ENCODE results near the gene TPD52L1.

Gene TPD52L1

DNA sequence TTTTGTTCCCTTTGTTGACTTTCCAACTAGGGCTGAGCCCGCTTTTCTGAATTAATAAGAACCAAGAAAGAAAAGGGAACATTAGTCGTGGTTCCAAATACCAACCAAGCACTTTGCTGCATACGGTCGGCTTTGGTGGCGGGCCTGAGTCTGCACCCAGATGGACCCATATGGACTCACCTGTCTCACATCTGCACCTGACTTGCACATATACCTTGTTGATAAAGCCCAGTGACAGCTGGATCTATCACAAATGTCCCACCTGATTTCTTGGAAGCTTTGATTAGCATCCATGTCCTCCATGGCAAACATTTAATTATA lies 39.0 kb downstream of the TPD52L1 start:
- in situ Hi-C loops (cut with HindIII; ENCODE audit: low pct_unique_long_range_greater_than_20kb, low sequenced_read_pairs), result no loop called here
- TF ChIP-seq JUND (IDR thresholded peaks at IDR 0.05; ENCODE audit: low read depth), result no peak
- no peak for DNase-seq (ENCODE audit: low read depth in 1 of 2, low spot score in 1 of 2)

DNA sequence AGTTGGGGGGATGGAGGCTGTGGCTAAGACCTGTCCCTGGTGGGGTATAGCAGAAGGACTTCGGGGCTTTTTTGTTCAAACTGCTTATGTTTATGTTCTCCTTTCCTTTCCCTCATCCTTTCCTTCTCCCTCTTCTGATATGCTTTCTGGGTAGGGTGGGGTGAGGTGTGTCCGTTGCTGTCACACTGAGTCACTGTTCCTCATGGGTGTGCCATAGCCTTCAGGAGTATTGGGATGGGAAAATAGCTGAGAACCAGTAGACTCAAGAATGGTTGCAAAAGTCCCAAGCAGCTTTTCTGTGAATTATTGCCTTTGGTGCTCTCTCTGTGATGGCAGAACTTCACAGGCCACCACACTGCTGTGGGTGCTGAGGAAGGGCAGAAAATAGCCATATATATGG lies 39.6 kb downstream of the TPD52L1 start:
- no peak for DNase-seq (ENCODE audit: low read depth in 1 of 2, low spot score in 1 of 2)
- TF ChIP-seq JUND (IDR thresholded peaks at IDR 0.05; ENCODE audit: low read depth), result no peak
- in situ Hi-C loops (cut with HindIII; ENCODE audit: low pct_unique_long_range_greater_than_20kb, low sequenced_read_pairs), result no loop called here

DNA sequence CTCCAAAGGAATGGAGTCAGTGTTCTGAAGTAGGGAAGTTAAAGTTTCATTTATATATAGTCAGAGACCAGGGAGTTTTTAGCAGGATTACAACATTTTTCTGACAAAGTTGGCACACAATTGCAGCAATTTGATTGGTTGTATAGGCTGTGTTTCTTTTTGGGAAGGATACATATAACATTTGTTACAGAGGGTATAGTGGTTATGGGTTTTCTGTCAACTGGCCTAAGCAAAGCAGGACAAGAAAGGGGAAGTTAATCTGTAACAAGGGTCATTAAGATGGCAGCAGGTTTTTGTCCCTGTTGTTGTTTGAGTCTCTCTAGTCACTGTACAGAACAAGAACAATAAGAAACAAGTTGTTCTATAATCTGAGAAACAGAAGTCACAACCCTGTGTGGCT lies 41.4 kb downstream of the TPD52L1 start:
- DNase-seq (ENCODE audit: low read depth in 1 of 2, low spot score in 1 of 2), result no peak
- in situ Hi-C loops (cut with HindIII; ENCODE audit: low pct_unique_long_range_greater_than_20kb, low sequenced_read_pairs), result no loop called here
- no peak for TF ChIP-seq JUND (IDR thresholded peaks at IDR 0.05; ENCODE audit: low read depth)

DNA sequence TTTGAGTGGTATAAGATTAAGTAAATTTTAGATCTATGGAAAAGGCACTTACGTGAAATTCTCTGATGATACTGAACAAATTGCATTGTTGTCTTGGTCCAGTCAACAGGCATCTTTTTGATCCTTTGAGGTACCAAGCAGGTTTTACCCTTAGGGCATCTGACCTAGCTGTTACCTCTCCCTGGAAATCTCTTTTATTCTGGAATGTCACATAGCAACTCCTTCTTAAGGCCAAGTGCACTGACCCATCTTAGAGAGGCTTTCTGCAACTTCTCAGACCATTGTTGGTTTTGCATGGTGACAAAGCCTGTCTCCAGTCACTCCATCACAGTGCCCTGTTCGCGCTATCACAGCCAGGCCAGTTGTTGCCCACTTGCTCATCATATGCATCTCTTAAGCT lies 42.0 kb downstream of the TPD52L1 start:
- no peak for TF ChIP-seq JUND (IDR thresholded peaks at IDR 0.05; ENCODE audit: low read depth)
- in situ Hi-C loops (cut with HindIII; ENCODE audit: low pct_unique_long_range_greater_than_20kb, low sequenced_read_pairs), result no loop called here
- peak in 1 of 2 experiments; percentile 34 for DNase-seq (ENCODE audit: low read depth in 1 of 2, low spot score in 1 of 2)

DNA sequence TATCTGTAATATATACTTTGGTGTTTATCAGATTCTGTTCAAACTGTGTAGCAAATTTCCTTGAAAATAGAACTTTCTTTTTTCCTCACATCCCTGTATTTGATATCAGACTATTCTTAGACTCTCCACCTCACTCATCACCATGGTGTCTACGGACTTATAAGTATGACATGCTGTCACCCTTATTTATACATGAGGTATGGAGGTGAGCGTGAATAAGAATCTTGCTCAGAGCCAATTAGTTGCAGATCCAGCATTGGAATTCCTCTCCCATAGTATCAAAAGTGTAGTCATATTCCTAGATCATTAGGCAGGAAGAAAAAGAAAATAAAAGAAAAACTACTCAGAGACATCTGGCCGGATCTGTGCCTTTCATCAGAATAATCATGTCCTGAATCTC lies 43.0 kb downstream of the TPD52L1 start:
- no peak for TF ChIP-seq JUND (IDR thresholded peaks at IDR 0.05; ENCODE audit: low read depth)
- in situ Hi-C loops (cut with HindIII; ENCODE audit: low pct_unique_long_range_greater_than_20kb, low sequenced_read_pairs), result no loop called here
- DNase-seq (ENCODE audit: low read depth in 1 of 2, low spot score in 1 of 2), result no peak

DNA sequence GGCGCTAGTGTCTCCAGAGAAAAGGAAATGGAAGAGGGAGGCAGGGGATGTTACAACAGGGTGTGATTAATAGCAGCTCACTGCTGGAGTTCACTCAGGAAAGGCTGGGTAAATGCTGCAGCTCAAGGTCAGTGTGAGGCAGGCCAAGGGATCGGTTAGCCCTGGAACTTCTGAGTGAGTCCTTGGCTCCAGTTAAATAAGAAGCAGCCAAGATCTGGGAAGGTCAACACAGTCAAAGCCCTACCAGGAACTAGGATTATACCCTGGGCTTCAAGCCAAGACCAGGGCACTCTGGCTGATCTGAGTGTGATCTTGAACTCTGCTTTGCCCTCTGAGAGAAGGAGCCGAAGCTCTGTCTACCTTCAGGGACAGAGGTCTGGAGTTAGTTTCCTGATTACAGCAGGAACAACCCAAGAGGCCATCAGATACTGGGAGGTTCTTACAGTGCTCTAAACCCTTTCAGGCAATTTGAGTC lies 44.3 kb downstream of the TPD52L1 start:
- peak in 1 of 2 experiments; percentile 73 for DNase-seq (ENCODE audit: low read depth in 1 of 2, low spot score in 1 of 2)
- TF ChIP-seq JUND (IDR thresholded peaks at IDR 0.05; ENCODE audit: low read depth), result no peak
- in situ Hi-C loops (cut with HindIII; ENCODE audit: low pct_unique_long_range_greater_than_20kb, low sequenced_read_pairs), result no loop called here

DNA sequence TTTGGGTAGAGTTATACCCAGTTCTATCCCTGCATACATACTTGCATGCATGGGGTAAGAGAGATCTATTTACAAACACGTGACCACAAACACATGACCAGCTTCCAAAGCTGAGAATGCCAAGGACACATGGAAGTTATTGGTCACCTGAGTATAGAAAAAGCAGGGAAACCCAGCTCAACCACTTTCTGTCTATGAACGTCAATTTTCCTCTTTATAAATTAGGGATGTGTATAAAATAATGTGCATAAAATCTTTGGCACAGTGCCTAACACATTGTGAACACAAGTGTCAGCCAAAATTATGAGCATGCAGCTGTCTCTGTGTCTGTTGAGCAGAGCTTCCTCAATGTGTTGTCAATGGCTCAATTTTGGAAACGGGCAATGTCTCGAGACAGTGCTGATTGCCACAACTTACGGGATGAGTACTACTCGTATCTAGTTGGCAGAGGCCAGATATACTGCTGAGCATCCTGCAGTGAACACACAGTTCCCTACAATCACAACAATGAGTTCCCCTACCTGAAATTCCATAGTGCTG lies 44.9 kb downstream of the TPD52L1 start:
- no peak for DNase-seq (ENCODE audit: low read depth in 1 of 2, low spot score in 1 of 2)
- in situ Hi-C loops (cut with HindIII; ENCODE audit: low pct_unique_long_range_greater_than_20kb, low sequenced_read_pairs), result no loop called here
- TF ChIP-seq JUND (IDR thresholded peaks at IDR 0.05; ENCODE audit: low read depth), result no peak

DNA sequence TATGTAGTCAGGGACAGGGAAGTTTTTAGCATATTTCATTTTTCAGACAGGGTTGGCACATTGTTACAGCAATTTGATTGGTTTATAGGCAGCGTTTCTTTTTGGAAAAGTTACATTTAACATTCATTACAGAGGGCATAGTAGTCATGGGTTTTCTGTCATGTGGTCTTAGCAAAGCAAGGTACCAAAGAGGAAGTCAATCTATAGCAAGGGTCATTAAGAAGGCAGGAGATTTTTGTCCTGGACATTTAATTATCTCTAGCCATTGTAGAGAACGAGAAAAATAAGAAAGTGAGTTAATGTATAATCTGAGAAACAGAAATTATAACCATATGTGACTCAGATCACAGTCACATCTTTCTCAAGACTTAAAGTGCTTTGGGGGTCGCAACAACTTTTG lies 47.4 kb downstream of the TPD52L1 start:
- DNase-seq (ENCODE audit: low read depth in 1 of 2, low spot score in 1 of 2), result no peak
- in situ Hi-C loops (cut with HindIII; ENCODE audit: low pct_unique_long_range_greater_than_20kb, low sequenced_read_pairs), result no loop called here
- no peak for TF ChIP-seq JUND (IDR thresholded peaks at IDR 0.05; ENCODE audit: low read depth)

DNA sequence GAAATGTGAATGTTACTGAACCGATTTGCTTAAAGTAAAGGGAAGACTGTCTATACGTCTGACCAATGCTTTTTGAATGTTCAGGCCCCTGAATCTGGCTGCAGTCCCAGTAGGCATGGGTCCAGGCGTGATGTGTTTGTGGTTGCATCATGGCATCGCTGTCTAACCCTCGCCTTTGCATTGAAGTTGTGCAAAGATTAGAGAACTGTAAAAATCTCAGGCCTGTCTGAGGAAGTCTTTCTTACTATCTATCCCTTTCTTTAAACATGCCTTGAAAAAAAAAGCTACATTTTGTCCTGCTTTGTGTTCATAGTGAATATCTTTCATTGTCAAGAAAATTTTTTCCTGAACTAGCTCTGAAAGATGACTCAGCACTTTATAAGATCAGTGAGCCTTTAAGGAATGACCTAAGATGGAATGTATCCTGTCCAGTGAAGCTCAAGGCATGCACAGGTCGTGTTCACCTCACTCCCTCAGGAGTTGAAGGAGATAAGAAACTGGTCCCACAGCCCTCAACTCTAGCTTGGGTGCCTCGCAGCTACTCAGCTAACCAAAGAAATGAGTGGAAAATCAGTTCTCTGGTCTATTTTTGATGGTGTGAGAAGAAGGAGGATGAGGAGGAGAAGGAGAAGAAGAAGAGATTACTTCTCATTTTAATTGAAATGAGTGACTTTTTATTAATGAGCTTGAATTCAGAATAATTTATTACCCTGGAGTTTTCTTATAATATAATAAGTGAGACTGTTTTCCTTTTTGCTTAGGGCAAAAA lies 48.6 kb downstream of the TPD52L1 start:
- DNase-seq (ENCODE audit: low read depth in 1 of 2, low spot score in 1 of 2), result peak in 1 of 2 experiments; percentile 91
- TF ChIP-seq JUND (IDR thresholded peaks at IDR 0.05; ENCODE audit: low read depth), result peak; percentile 73; the same call in 1 of the 2 replicates
- in situ Hi-C loops (cut with HindIII; ENCODE audit: low pct_unique_long_range_greater_than_20kb, low sequenced_read_pairs), result no loop called here

DNA sequence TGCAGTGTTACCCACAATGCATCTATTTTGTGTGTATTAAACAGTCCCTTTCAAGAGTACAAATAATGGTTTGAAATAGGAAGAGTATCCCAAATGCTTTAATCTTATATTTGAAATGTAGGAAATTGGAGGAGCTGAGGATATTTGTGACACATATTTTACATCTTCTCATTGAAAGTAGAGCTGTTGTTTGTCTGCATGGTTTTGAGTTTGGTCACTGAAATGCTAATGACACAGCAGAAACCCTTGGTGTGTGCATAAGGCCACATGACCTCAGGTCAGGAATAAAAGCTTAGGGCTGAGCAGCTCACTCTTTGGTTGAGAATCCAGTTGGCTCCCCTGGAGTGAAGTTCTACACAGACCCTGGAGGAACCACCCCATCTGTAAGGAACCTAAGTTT lies 49.8 kb downstream of the TPD52L1 start:
- TF ChIP-seq JUND (IDR thresholded peaks at IDR 0.05; ENCODE audit: low read depth), result no peak
- in situ Hi-C loops (cut with HindIII; ENCODE audit: low pct_unique_long_range_greater_than_20kb, low sequenced_read_pairs), result no loop called here
- peak in 1 of 2 experiments; percentile 70 for DNase-seq (ENCODE audit: low read depth in 1 of 2, low spot score in 1 of 2)

DNA sequence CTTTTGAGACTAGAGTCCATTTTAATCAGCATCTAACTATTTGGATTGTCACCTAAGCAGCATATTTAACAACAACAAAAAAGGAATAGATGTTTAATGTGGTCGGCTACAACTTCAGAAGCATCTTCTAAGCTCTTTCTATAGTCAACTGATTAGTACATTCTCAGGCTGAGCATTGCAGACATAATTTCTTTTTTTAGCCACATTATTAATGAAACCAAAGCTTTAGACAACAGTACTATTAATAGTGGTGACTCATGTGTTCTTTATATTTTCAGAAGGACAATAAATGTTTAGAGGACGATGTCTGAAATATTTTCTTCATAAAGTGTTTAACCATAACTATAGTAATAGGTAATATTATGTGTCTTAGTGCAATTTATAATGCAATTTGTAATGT lies 52.4 kb downstream of the TPD52L1 start:
- no peak for DNase-seq (ENCODE audit: low read depth in 1 of 2, low spot score in 1 of 2)
- in situ Hi-C loops (cut with HindIII; ENCODE audit: low pct_unique_long_range_greater_than_20kb, low sequenced_read_pairs), result no loop called here
- TF ChIP-seq JUND (IDR thresholded peaks at IDR 0.05; ENCODE audit: low read depth), result no peak

DNA sequence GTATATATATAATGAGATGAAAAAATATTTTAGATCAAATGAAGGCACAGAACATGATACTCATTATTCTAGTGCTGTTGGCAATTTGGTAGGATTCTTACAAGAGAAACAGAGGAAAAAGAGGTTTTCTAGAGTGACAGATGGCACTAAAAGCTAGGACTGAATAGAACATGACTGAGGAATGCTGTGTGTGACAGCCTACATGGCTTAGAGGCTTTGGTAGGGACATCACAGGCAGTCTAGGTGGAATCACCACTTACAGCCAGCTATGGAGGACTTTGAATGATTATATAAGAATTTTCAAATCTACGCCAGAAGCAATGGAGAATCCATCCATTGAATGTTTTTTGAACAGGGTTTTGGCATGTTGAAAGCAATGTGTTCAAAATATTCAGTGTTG lies 52.8 kb downstream of the TPD52L1 start:
- TF ChIP-seq JUND (IDR thresholded peaks at IDR 0.05; ENCODE audit: low read depth), result no peak
- no peak for DNase-seq (ENCODE audit: low read depth in 1 of 2, low spot score in 1 of 2)
- in situ Hi-C loops (cut with HindIII; ENCODE audit: low pct_unique_long_range_greater_than_20kb, low sequenced_read_pairs), result no loop called here

DNA sequence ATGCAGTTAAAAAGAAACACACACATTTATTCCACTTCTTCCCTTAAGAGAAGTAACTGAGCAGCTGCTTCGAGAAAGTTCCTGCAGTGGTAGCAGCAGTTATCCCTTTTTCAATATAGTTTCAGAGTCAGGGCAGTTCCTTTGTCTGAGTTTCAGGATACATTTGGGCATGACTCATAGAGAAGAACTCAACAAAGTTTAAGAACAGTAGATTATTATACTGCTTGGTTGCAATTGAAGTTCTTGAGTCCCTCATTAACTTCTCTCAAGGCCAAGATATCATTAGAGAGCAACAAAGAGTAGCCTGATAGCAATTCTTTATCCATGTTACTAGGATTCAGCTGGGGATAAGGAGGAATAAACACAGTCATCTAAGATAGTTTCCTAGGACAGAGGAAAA lies 54.4 kb downstream of the TPD52L1 start:
- TF ChIP-seq JUND (IDR thresholded peaks at IDR 0.05; ENCODE audit: low read depth), result no peak
- in situ Hi-C loops (cut with HindIII; ENCODE audit: low pct_unique_long_range_greater_than_20kb, low sequenced_read_pairs), result no loop called here
- no peak for DNase-seq (ENCODE audit: low read depth in 1 of 2, low spot score in 1 of 2)

All from T47D (cell line).